Stimulated activated CD4-positive, alpha-beta T cell treated with anti-CD3 and anti-CD28 coated beads, Interleukin-15, amount 100 ng/mL, for 48 hours (primary cell): ENCODE data around the gene FADD.
A peak's percentile ranks its signal among the peaks of the same experiment; 100 is the strongest.

Experiments
- DNase-seq, 2 donors: peaks; one replicate each; pipeline ENCODE4 v3.0.0-alpha.2; 2020; ENCODE audit warnings: low read depth in 2 of 2

The FADD gene, protein sequence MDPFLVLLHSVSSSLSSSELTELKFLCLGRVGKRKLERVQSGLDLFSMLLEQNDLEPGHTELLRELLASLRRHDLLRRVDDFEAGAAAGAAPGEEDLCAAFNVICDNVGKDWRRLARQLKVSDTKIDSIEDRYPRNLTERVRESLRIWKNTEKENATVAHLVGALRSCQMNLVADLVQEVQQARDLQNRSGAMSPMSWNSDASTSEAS

GRCh38 chr11:70202920-70203750, at the start of gene FADD:
Gene FADD, plus strand, starts transcription at chr11:70203296. Its CDS starts 164 bp downstream, at chr11:70203460.
- DNase-seq = peak; percentile 82 to 86

GRCh38 chr11:70155386-70155785, 47.7 kb upstream of the FADD start:
- DNase-seq = no peak

- no peak for DNase-seq
Observed at GRCh38 chr11:70156291-70157037, 46.6 kb upstream of the FADD start.

DNA sequence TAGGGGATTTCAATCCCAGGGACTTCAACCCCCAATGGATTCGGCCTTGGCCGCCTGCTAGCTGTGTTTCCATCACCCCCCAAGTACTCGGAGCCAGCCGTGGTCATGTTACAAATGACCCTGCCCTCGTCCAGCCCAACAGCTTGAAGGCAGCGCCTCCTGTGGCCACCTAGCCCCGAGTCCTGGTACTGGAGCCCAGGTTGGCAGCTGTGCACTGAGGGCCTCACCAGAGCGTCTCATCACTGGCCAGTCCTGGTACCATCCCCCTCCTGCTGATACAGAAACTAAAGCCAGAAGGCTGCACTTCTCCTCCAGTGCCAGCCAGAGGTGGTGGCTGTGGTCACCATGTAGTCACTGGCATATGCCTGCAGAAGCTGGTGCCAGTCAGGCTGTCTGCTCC, 44.9 kb upstream of the FADD start:
- DNase-seq = no peak

DNA sequence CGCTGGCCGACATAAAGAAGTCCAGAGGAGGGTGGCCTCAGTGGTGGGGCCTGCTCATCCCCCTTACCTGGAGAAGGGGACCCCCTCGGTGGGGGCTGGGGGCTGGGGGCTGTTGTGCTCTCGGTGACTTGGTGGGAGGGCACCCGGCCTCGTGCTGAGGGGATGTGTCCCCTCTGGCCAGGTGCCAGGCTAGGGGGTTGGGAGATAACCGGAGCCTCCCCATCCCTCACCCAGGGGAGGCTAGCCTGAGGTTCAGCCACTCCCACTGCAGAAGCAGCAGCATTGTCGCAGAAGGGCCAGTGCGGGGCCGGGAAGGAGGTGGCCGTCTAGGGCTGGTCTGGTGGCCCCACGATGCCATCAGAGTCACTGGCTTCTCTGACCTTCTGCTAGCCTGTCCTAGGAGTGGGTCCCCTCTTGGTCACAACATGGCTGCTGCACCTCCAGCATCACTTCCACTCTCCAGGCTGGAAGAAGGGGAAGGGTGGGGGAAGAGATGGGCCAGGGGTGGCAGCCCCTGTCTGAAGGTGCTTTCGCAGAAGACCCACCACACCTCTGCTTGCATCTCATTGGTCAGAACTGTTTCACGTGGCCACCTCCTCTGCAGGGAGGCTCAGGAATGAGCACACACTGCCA, 44.2 kb upstream of the FADD start:
- no peak for DNase-seq

- no peak for DNase-seq
Observed at GRCh38 chr11:70159627-70160570, 43.2 kb upstream of the FADD start.

- DNase-seq = no peak
Observed at GRCh38 chr11:70161043-70161625, 42.0 kb upstream of the FADD start.

DNA sequence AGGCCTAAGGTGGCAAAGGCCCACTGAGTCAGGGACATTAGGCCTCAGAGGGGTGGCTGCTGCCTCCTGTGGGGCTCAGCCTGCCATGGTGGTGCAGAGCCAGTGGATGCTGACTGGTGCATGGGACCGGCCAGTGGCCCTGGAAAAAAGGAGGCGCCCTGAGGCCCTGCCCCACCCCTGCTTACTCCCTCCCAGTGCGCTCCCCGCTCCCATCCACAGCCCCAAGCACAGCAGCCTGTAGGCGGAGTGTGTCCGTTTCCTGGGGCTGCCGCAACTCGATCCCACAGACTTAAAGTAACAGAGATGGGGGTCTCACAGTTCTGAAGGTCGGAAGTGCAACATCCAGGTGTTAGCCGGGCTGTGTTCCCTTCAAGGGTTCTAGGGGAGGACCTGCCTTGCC, 38.4 kb upstream of the FADD start:
- DNase-seq = no peak

DNA sequence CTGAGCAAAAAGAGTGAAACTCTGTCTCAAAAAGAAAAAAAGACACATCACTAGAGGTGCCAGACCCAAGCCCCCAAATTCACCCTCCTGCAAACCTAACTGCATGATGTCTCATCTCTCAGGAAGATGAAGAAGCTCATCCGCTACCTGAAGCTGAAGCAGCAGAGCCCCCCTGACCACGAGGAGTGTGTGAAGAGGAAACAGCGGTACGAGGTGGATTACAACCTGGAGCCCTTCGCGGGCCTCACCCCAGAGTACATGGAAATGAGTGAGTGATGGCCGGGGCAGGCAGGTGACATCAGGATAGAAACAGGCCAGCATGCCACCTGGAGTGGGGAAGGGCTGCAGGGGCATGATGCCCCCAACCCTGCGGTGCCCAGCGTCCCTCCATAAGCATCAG, 36.0 kb upstream of the FADD start:
- no peak for DNase-seq

DNA sequence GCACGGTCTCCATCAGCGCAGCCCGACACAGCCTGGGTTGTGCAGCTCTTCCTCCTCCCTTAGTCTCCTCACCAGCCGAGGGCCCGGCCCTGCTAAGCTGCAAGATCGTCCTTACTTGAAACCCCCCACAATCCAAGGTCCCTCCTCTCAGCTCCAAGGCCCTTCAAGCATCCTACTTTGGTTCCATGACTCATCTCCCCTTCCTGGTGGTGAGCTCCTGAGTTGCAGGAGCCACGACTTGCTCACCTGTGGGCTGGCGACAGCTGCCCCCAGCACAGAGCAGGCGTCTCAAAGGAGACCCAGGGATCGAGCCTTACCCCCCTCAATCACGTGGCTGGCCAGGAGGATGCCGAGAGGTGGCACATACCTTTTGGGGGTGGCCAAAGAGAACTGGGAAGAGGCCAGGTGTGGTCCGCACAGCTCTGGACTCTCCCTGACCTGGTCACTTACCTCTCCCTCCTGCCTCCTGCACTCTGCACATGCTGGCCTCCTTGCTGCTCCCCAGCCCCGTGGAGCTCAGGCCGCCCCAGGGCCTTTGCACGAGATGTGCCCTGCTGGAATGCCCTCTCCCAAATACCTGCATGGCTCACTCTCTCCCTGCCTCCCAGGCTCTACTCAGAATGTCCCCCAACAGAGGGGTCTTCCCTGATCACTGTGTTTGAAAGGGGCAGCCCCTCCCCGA, 35.2 kb upstream of the FADD start:
- DNase-seq = no peak

DNA sequence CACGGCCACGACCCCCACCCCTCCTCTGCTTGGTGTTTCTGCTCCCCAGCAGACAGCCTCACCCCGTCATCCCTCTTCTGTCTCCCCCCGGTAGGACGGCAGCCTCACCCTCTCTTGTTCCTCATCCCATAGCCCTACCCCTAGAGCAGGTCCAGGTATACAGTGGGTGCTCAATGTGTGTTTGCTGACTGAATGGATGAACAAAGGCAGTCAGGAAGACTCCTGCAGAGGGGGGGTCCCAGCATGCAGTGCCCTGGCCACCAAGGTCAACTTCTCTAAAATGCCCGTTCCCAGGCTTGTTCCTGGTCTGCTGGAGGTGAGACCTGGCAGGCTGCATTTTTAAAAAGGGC, 34.7 kb upstream of the FADD start:
- DNase-seq = no peak

DNA sequence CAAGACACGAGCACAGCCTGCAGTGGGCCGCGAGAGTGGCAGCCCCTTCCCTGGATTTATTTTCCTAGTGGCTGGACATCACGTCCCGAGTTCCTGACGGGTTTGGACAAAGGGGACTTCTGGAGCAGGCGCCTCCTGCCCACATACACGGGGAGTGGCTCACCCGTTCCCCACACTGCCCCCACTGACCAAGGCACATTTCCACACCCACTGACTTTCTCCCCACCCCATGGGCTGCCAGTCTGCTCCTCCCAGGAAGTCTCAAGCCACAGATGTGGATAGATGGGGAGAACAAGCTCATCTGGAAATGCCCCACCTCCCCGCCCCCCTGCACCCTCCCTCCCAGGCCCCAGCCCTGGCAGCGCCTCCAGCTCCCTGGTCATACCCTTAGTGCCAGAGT, 34.0 kb upstream of the FADD start:
- DNase-seq = no peak

GRCh38 chr11:70169632-70170031, 33.5 kb upstream of the FADD start:
- no peak for DNase-seq

- no peak for DNase-seq
Observed at GRCh38 chr11:70170596-70171210, 32.4 kb upstream of the FADD start.

DNA sequence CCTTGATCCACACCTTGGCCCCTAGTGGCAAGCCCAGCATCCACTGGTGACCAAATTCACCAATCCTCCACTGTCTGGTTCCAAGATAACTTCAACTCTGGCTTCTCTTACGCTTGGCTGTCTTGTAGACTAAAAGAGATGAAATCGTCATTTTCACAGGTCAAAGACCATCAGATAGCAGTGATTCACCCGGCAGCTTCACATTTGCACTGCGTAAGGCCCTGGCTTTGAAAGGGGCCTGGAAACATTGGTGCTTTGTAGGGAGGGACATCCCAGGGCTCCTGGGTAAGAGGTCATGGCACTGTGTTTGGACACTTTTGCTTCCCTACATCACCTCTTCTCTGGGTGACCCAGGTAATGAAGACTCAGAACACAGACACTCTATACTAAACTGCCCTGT, 30.1 kb upstream of the FADD start:
- no peak for DNase-seq

GRCh38 chr11:70174547-70175235, 28.4 kb upstream of the FADD start:
- no peak for DNase-seq

GRCh38 chr11:70175236-70175698, 27.8 kb upstream of the FADD start:
- no peak for DNase-seq

DNA sequence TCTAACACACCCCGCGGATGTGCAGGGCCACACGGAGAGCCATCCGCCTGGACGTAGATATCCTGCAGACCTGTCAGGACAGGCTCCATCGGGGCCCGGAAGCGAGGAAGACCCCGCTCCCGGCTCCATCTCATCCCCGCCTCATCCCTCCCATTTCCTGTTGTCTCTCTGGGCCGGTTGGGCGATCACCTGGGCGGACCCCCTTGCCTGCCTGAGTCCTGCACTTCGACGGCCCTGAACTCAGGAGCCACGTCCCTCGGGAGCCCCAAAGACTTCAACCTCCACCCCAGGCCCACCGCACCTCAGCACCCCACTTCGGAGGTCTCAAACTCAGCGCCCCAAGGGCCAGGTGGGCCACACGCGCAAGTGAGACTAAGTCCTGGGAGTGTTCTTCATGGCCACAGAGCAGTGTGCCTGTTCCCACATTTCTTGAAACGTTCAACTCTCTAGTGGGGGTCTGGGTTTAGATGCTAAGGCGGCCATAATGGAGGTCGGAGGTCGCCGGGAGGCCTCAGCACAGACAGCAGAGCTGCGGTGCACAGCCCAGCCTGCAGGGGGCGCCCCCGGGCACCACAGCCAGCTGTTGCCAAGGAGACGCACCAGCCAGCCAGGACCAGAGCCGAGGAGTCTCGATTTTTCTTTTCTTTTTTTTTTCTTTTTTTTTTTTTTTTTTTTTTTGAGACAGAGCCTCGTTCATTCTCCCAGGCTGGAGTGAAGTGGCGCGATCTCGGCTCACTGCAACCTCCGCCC, 26.0 kb upstream of the FADD start:
- DNase-seq = peak; percentile 19 to 51
